K562 (cell line): ENCODE data around the gene RELL2. TPM values are rescaled to one million over a fixed set of nuclear protein-coding genes. Genes with fewer than 3 reads are reported as not detected.

Experiments used
- BRD9 ChIP-seq: fragments of 450-650 bp; IDR thresholded peaks from 2 replicates; pipeline ENCODE4 v1.6.1; 2018; ENCODE audit warnings: low read depth; ENCODE audit not compliant: partially characterized antibody
- CBFA2T2 ChIP-seq: fragments of 450-650 bp; conservative IDR thresholded peaks from 2 replicates; pipeline ENCODE4 v1.6.1; 2017; ENCODE audit warnings: mild to moderate bottlenecking
- DNMT1 ChIP-seq: fragments of 450-650 bp; IDR thresholded peaks from 2 replicates; pipeline ENCODE4 v1.6.1; 2016; ENCODE audit warnings: antibody characterized with exemption, mild to moderate bottlenecking
- HNRNPUL1 ChIP-seq: fragments of 200-400 bp; formaldehyde crosslinking; IDR thresholded peaks from 2 replicates; pipeline ENCODE4 v1.6.1; 2017; ENCODE audit warnings: low read length
- ILF3 ChIP-seq: fragments of 450-650 bp; IDR thresholded peaks from 2 replicates; pipeline ENCODE4 v1.6.1; 2018; ENCODE audit warnings: antibody characterized with exemption, mild to moderate bottlenecking, moderate library complexity, borderline replicate concordance
- NFXL1 ChIP-seq: fragments of 450-650 bp; formaldehyde crosslinking; IDR thresholded peaks from 2 replicates; pipeline ENCODE4 v1.4.0; 2021; ENCODE audit warnings: mild to moderate bottlenecking
- NR4A1 ChIP-seq, 2 experiments: fragments of 250-450 bp in 1 of 2; fragments of 450-650 bp in 1 of 2; sonication (Bioruptor Pico) in 1 of 2; IDR thresholded peaks; 2 replicates each; pipeline versions ENCODE4 v1.4.0 to v1.6.1; 2016 to 2020; ENCODE audit warnings: mild to moderate bottlenecking in 2 of 2, missing compliant biosample characterization in 1 of 2, missing genetic modification characterization in 1 of 2, moderate library complexity in 1 of 2
- SMARCB1 ChIP-seq: IDR thresholded peaks from 2 replicates; pipeline ENCODE4 v1.6.1; 2011; ENCODE audit warnings: improper control_type of control experiment, low read depth; ENCODE audit not compliant: insufficient read length
- SOX6 ChIP-seq: fragments of 450-650 bp; IDR thresholded peaks from 2 replicates; pipeline ENCODE4 v1.6.1; 2014; ENCODE audit warnings: mild to moderate bottlenecking
- TAF1 ChIP-seq: IDR thresholded peaks from 2 replicates; pipeline ENCODE4 v1.6.1; 2011; ENCODE audit warnings: mild to moderate bottlenecking, low read length, moderate library complexity; ENCODE audit not compliant: insufficient read depth, control insufficient read depth, severe bottlenecking; ENCODE audit errors: extremely low read depth
- TFAM ChIP-seq: fragments of 250-450 bp; sonication (Bioruptor Pico); conservative IDR thresholded peaks from 2 replicates; pipeline ENCODE4 v1.5.0; 2021; ENCODE audit warnings: mild to moderate bottlenecking, moderate library complexity
- ZKSCAN3 ChIP-seq: fragments of 250-450 bp; sonication (Bioruptor Pico); IDR thresholded peaks from 2 replicates; pipeline ENCODE4 v1.4.0; 2020
- ZNF143 ChIP-seq: sonication (generic); formaldehyde crosslinking; IDR thresholded peaks from 2 replicates; pipeline ENCODE4 v1.9.0; 2022; ENCODE audit warnings: mild to moderate bottlenecking, missing genetic modification reagents
- ZNF23 ChIP-seq: fragments of 250-450 bp; sonication (Bioruptor Pico); IDR thresholded peaks from 2 replicates; pipeline ENCODE4 v1.4.0; 2020; ENCODE audit warnings: mild to moderate bottlenecking
- ZNF253 ChIP-seq: fragments of 250-450 bp; sonication (Bioruptor Pico); conservative IDR thresholded peaks from 2 replicates; pipeline ENCODE4 v1.6.1; 2021; ENCODE audit warnings: mild to moderate bottlenecking
- ZNF583 ChIP-seq: fragments of 250-450 bp; sonication (Bioruptor Pico); IDR thresholded peaks from 2 replicates; pipeline ENCODE4 v1.4.0; 2020
- polyA plus RNA-seq, 8 experiments: library from polyadenylated mRNA; depleted of rRNA in 4 of 8; stranded (reverse) in 5 of 8; unstranded in 3 of 8; fragments of >200 nt; fragmentation: Nextera tagmentation in 2 of 8; fragmentation: Illumina TruSeq in 1 of 8; extraction: Ambion mirVana in 2 of 8; extraction: Trizol in 1 of 8; gene quantifications; 2 replicates each; pipeline versions ENCODE4 v1.2.1 to v1.2.3, GENCODE V29; 2011 to 2014; ENCODE audit warnings: inconsistent platforms in 1 of 8, missing spikeins in 1 of 8
- total RNA-seq, 7 experiments: library from RNA; depleted of rRNA in 6 of 7; stranded (reverse); fragments of >200 nt in 6 of 7; fragmentation: Illumina TruSeq in 2 of 7; extraction: Trizol in 2 of 7; gene quantifications; 2 replicates each; pipeline versions ENCODE4 v1.2.1 to v1.2.3, GENCODE V29; 2011 to 2021; ENCODE audit warnings: low replicate concordance in 1 of 7
- TF ChIP-seq, protein P1 (sequence below): fragments of 450-650 bp; IDR thresholded peaks from 2 replicates; pipeline ENCODE4 v1.6.1; 2016; ENCODE audit warnings: low read depth, mild to moderate bottlenecking, moderate library complexity
- TF ChIP-seq, protein P2 (sequence below): sonication (generic); formaldehyde crosslinking; IDR thresholded peaks from 2 replicates; pipeline ENCODE4 v1.8.0; 2022; ENCODE audit warnings: mild to moderate bottlenecking, missing genetic modification reagents, borderline replicate concordance
- TF ChIP-seq, protein P3 (sequence below): fragments of 450-650 bp; formaldehyde crosslinking; IDR thresholded peaks from 2 replicates; pipeline ENCODE4 v1.4.0; 2022; ENCODE audit warnings: mild to moderate bottlenecking, moderate library complexity
- TF ChIP-seq, protein P4 (sequence below): IDR thresholded peaks from 3 replicates; pipeline ENCODE4 v1.6.1; 2011; ENCODE audit warnings: borderline replicate concordance, mild to moderate bottlenecking, moderate library complexity; ENCODE audit not compliant: insufficient read length; ENCODE audit errors: extremely low read depth

RELL2 gene
- total and polyA plus RNA-seq, 9 of the 15 experiments (the other 6 are each of a cell fraction or from before 2014, with no cell fraction given): 0.06 to 36.0 (median 14.3) TPM

DNA sequence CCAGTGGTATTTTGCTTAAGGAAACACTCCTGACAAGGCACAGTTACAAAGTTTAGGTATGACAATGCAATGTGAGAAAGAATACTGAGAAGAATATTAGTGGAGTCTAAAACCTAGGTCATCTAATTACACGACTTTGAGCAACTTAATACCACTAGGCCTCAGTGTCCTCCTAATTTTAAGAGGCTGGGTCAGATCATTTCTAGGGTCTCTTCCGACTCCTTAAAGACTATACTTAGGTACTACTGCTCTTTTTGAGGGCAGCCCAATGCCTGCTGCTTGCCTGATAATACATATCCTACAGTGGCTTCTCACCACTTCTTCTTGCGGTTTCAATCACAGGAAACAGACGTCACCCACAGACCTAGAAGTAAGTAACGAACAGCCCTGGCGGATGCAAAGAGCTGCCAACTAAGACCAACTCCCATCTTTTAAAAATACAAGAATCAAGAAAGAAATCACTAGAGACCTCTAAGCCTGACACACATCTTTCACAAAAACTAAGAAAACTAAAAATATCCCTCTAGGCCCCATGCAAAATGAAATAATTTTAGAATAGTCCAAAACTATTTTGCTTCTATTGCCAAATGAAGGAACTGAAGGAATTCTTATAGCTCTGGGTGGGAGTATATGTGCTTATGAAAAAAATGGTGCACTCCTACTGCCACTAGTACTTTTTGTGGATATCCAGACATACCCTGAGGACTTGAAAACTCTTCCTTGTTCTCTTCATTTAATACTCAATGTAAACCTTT lies 31.1 kb upstream of the RELL2 start (continued):
- TF ChIP-seq DNMT1 (no peak), ZNF23 (CRISPR knock-in tag) (no peak), ILF3 (no peak), SMARCB1 (no peak), TAF1 (peak; percentile 12), ZNF253 (no peak), ZNF583 (CRISPR knock-in tag) (peak; percentile 55; the same call in 1 of the 2 replicates), ZKSCAN3 (CRISPR knock-in tag) (no peak), SOX6 (peak; percentile 87), HNRNPUL1 (no peak), NFXL1 (CRISPR knock-in tag) (no peak), ZNF143 (CRISPR knock-in tag) (no peak), TFAM (CRISPR knock-in tag) (no peak), BRD9 (peak; percentile 37), CBFA2T2 (peak; percentile 92), NR4A1 (CRISPR knock-in tag; IDR thresholded peaks at IDR 0.05) (no peak), NR4A1 (tag; IDR thresholded peaks at IDR 0.05) (peak; percentile 59; the same call in 1 of the 2 replicates)
- TF ChIP-seq, protein P1, sequence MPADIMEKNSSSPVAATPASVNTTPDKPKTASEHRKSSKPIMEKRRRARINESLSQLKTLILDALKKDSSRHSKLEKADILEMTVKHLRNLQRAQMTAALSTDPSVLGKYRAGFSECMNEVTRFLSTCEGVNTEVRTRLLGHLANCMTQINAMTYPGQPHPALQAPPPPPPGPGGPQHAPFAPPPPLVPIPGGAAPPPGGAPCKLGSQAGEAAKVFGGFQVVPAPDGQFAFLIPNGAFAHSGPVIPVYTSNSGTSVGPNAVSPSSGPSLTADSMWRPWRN: 0 out of 2 replicates have a peak, but pooled peaks have one; percentile 37
- TF ChIP-seq, protein P2, sequence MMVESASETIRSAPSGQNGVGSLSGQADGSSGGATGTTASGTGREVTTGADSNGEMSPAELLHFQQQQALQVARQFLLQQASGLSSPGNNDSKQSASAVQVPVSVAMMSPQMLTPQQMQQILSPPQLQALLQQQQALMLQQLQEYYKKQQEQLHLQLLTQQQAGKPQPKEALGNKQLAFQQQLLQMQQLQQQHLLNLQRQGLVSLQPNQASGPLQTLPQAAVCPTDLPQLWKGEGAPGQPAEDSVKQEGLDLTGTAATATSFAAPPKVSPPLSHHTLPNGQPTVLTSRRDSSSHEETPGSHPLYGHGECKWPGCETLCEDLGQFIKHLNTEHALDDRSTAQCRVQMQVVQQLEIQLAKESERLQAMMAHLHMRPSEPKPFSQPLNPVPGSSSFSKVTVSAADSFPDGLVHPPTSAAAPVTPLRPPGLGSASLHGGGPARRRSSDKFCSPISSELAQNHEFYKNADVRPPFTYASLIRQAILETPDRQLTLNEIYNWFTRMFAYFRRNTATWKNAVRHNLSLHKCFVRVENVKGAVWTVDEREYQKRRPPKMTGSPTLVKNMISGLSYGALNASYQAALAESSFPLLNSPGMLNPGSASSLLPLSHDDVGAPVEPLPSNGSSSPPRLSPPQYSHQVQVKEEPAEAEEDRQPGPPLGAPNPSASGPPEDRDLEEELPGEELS (CRISPR knock-in tag): no peak
- TF ChIP-seq, protein P3, sequence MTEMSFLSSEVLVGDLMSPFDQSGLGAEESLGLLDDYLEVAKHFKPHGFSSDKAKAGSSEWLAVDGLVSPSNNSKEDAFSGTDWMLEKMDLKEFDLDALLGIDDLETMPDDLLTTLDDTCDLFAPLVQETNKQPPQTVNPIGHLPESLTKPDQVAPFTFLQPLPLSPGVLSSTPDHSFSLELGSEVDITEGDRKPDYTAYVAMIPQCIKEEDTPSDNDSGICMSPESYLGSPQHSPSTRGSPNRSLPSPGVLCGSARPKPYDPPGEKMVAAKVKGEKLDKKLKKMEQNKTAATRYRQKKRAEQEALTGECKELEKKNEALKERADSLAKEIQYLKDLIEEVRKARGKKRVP: 0 out of 2 replicates have a peak, but pooled peaks have one; percentile 15
- TF ChIP-seq, protein P4, sequence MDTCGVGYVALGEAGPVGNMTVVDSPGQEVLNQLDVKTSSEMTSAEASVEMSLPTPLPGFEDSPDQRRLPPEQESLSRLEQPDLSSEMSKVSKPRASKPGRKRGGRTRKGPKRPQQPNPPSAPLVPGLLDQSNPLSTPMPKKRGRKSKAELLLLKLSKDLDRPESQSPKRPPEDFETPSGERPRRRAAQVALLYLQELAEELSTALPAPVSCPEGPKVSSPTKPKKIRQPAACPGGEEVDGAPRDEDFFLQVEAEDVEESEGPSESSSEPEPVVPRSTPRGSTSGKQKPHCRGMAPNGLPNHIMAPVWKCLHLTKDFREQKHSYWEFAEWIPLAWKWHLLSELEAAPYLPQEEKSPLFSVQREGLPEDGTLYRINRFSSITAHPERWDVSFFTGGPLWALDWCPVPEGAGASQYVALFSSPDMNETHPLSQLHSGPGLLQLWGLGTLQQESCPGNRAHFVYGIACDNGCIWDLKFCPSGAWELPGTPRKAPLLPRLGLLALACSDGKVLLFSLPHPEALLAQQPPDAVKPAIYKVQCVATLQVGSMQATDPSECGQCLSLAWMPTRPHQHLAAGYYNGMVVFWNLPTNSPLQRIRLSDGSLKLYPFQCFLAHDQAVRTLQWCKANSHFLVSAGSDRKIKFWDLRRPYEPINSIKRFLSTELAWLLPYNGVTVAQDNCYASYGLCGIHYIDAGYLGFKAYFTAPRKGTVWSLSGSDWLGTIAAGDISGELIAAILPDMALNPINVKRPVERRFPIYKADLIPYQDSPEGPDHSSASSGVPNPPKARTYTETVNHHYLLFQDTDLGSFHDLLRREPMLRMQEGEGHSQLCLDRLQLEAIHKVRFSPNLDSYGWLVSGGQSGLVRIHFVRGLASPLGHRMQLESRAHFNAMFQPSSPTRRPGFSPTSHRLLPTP: no peak
